Stimulated activated CD8-positive, alpha-beta memory T cell treated with anti-CD3 and anti-CD28 coated beads, Interleukin-7, amount 100 ng/mL, for 48 hours (primary cell): ENCODE data around the gene LTBR.
A peak's percentile ranks its signal among the peaks of the same experiment; 100 is the strongest.

Experiments used
- DNase-seq, 2 donors: peaks; one replicate each; pipeline ENCODE4 v3.0.0-alpha.2; 2020; ENCODE audit warnings: low read depth in 1 of 2; ENCODE audit errors: extremely low read depth in 1 of 2

Gene LTBR

DNA sequence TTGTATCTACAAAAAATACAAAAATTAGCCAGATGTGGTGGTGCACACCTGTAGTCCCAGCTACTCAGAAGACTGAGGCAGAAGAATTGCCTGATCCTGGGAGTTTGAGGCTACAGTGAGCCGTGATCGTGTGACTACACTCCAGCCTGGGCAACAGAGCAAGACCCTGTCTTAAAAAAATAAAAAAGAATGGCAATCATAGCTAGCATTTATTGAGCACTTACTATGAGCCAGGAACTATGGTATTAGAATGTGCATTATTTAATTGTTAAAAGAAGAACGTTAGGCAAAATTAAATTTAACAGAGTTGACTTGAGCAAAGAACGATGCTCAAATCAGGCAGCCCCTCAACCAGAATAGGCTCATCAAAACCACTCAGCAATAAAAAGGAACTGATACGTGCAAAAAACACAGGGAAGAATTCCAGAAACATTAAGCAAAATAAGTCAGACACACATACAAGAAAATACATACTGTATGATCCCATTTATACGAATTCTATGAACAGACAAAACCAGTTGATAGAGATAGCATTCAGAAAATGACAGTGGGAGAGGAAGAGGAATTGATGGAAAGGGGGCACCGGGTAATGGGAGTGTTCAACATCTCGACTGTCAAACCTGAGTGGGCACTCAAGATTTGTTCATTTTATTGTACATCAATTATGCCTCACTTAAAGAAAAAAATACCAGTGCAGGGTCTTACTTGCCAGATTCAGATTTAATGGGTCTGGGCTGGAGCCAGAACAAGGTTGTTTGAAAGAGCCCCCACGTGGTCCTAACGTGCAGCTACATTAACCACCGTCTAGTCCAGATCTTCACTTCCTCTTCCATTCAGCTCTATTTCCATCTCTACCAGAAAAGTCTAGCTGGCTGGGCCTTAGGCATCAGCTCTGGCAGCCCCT lies 16.6 kb upstream of the LTBR start:
- DNase-seq, result no peak

DNA sequence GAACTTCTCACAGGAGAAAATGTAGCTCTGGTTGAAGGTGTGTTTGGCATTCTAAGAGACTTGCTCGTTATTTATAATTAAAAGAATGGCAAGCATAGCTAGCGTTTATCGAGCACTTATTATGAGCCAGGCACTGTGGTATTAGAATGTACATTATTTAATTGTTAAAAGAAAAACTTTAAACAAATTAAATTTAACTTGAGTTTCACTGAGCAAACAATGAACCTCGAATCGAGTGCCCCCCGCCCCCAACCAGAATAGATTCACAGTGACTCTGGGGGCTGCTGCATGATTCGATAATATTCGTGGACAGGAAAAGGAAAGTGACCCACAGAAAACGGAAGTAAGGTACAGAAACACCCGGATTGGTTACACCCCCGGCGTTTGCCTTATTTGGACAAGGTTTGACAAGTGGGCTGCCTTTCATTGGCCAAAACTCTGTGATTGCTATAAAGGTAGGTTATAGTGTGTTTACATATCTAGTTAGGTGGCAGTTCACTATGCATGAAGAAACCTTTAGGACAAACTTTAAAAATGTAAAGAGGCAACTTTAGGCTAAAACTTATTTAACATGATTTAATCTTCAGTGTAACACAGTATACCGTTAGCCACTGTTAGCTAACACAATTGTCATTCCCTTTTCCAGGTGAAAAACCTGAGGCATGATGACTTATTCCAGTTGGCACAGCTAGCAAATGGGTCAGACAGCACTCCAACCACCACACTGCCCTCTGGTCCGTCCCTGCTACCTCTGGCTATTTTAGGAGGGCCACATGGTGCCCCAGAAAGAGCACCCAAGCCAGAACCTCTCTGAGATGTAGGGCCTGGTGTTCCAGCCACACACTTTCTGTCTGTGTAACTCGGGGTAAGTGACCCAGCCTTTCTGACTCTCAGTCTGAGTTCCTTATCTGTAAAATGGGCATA lies 15.7 kb upstream of the LTBR start:
- DNase-seq, result peak in 1 of 2 donors; percentile 26

DNA sequence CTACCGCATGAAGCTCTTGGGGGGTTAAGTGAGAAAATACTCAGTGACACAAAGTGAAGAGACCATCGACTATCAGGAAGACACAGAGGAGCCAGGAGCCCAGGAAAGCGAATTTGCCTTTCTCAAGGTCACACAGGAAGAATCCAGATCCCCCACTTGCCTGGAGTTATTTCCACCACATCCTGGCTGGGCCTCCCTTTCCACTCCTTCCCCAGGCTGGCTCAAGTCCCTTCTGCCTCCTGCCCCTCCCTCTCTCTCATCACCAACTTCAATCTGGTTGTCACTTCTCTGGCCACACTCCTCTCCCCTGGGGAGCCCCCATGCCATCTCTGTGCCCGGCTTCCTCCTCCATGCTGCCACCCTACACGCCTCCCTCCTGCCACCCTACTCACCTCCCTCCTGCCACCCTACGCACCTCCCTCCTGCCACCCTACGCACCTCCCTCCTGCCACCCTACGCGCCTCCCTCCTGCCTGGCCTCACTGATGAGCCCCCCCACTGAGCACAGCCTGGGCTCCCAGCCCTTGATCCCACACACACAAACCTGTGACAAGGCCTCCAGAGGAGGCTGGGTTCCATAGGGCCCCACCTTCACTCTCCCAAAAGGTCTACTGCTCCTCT lies 14.9 kb upstream of the LTBR start:
- DNase-seq, result no peak

DNA sequence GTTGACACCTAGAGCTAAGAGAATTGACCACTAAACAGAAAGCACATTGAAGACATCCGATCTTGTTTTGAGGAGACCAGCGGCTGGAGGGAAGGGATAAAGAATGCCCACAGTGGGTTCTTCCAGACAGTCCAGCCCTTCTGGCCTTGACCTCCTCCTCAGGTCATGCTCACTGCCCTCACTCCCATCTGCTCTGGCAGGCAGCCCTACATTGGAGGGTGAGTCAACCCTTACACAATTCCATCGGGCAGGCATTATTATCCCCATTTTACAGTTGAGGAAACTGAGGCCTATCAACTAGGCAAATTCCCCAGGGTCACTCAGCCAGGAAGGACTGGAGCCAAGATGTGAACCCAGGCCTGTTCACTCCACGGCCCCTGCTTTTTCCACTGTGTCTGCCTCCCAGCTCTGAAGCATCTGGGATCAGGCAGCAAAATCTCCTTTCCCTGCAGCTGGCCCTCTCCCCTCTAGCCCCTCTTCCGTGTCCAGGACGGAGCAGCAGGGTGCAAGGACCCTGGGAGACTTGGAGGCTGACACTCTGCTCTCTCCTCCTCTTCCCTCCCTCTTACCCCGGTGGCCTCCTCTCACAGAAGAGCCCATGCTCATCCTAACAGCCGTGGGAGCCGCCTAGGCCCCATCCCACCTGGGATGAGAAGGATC lies 13.9 kb upstream of the LTBR start:
- DNase-seq, result no peak

DNA sequence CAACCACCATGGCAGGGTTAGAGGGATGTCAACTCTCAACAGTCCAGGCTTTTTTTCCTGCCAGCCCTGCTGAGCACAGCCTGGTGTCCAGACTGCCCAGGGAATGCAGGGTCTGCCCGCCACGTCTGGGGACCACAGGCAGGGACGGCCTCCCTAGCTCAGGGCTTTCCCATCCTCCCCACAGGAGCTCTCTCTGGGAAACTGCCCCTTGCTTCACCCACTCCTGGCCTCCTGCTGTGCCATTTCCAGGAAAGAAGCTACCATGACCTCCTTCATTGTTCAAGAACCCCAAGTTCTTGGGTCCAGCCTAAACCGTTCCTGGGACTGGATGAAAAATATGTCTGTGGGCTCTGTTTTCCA lies 13.4 kb upstream of the LTBR start:
- DNase-seq, result no peak

DNA sequence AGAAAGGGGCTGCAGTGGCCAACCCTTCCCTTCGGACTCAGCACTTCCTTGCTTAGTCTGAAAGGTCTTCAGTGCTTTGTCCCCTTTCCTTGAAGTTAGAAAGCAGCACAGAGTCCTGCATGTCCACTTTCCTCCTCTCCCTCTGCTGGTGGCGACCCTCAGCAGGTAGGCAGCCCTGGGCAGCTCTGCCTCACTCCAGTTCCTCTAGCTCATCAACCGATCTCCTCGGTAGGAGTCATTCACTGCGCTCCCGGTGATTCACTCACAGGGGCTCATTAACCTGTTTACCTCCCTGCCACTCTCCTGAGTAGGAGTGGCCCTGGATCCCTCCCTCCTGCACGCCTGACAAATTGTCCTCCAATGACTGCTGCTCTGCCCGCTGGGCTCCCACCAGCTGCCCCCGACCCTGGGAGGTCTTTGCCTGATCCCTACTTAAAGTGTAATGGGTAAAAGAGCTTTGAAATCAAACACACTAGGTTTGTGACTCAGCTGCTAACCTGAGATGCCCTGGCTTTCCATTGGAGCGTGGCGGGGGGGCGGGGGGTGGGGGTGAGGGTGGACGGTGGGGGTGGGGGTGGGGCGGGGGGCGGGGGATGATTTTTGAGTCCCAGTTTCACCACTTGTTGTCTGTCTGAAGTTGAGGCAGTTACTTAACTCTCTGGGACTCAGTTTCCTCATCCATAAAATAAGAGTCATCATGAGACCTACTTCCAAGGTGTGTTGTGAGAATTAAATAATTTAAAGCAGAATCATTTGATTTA lies 12.8 kb upstream of the LTBR start:
- no peak for DNase-seq

DNA sequence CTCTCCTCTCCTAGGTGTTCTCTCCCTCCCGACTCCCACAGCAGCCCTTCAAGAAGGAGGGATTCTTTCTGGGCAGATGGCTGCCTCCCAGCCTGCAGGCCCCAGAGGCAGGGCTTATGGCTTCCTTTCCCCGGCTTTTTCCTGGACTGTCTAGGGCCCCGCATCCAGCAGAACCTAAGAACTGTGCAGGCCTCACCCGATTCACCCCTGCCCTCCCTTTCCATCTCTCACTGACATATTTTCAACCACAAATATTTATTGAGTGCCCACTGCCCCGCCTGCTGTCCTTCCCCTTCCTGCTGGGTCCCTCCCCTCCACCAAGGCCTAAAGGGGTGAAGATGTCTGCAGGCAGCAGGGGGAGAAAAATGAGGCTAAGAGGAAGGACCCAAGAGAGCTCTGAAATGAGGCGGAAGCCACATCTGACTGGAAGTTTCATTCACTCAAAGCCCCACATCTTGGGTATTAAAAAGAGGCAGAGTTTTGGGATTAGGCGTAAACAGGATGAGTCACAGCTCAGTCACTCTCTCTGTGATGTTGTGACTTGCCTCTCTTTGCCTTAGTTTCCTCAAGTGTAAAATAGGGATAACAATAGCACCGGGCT lies 11.5 kb upstream of the LTBR start:
- DNase-seq, result no peak

DNA sequence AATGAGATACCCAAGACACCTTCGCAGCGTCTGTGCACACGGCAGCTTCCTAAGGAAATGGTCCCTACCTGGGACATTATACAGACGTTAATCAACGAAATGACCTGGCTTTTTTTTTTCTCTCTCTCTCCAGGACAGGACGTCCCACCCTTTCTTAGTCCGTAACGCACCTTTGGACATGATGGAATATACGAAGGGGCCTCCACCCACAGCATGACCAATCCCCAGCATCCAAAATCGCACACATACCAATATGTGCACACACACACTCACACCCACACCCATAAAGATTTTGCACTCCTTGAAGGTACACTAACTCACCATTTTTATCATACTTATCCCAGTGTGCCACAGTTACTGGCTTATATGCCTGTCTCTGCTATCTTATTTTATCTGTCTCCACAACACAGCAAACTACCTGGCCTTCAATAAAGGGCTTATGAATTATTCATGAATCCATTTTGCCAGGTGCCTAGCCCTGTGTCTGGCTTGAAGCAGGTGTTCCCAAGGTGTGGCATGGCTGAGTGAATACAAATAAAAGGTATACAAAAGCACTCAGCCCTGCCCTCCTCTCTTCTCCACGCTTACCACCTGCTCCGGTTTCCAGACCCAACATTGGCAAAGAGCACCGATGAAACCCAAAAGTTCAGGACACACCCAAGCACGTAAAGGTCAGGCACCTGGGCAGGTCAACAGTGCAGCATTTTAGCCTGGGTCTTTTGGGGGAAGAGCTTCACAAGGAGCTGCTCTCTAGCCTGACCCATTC lies 10.8 kb upstream of the LTBR start:
- DNase-seq, result no peak

DNA sequence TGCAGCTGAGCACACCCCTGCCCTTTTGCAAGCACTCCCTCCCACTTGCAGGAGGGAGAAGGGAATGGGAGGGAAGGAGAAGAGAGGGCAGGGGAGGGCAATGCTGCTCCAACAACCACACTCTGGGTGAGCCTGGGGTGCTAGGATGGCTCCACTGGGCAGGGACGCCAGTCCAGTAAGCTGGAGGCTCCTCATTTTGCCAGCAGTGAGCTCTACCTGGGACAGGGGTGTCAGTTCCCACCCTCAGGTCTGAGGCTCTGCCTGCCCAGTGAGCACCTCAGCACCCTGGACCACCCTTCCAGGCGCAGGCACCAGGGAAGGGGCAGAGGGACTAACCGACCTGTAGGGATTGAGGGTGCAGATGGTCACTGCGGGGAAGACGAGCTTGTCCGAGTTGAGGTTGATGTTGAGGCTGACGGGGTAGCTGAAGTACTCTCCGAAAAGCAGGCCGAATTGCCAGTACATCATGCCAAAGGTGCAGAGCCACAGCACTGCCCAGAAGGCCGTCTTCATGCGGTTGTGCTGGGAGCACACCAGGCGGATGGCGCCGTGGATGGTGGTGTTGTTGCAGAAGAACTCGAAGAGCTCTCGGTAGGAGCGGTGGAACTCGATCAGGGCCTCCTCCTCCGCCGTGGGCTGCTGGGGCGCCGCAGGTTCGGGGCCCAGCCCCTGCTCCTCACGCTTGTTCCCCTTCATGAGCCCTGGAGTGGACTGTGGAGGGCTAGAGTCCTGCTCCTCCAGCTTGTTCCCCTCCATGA lies 9.8 kb upstream of the LTBR start:
- DNase-seq, result no peak

DNA sequence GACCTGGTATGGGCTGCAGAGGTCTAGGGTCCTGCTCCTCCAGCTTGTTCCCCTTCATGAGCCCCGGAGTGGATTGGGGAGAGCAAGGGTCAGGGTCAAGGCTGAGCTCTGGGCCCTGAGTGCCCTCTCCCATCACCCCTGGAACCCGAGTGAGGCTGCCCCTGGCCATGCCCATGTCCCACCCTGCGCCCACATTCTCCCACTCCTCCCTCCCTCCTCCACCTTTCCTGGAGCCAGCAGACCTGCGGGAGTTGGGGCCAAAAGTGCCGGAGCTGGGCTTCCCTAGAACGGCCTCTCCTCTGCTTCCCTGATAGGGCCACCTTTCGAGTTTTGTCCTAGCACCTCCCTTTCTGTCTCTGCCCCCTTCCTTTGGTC lies 9.2 kb upstream of the LTBR start:
- DNase-seq, result no peak

DNA sequence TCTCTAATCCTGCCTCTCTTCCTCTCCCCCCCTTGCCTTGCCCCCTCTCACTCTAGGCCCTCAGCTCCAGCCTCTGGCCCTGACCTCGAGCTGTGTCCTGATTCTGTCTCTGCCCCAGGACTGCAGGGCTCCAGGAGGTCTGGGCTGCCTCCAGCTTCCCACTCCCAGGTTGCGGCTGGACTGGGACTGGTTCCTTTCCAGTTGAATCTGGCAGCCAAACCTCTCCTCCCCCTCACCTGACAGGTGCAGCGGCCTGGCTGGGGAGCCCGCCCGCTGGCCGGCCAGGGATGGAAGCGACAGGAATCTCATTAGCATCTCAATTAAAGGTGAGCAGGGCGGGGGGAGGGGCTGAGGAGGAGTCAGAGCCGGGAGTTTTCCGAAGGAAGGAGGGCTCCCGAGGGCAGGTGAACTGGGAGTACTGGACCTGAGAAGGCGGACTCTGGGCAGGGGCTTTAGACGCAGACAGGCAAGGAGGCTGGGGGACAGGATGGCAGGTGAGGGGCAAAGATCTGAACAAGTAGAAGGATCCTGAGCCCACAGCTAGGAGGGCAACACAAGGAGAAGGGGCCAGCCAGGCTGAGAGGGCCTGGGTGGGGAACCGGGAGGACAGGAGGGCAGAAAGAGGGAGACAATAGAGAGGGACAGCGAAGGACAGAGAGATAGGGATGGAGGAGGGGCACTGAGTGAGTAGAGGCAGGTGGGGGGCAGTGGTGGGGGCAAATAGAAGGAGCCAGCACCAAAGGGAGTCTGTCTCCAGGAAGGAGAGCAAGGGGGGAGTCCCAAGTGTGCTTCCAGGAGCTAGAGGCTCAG lies 8.5 kb upstream of the LTBR start, which contains the start of gene SCNN1A:
TSS of gene SCNN1A (minus strand) at position 295 of the 810 bp plus-strand sequence. CDS start 780 bp downstream, outside the sequence.
- DNase-seq, result no peak

DNA sequence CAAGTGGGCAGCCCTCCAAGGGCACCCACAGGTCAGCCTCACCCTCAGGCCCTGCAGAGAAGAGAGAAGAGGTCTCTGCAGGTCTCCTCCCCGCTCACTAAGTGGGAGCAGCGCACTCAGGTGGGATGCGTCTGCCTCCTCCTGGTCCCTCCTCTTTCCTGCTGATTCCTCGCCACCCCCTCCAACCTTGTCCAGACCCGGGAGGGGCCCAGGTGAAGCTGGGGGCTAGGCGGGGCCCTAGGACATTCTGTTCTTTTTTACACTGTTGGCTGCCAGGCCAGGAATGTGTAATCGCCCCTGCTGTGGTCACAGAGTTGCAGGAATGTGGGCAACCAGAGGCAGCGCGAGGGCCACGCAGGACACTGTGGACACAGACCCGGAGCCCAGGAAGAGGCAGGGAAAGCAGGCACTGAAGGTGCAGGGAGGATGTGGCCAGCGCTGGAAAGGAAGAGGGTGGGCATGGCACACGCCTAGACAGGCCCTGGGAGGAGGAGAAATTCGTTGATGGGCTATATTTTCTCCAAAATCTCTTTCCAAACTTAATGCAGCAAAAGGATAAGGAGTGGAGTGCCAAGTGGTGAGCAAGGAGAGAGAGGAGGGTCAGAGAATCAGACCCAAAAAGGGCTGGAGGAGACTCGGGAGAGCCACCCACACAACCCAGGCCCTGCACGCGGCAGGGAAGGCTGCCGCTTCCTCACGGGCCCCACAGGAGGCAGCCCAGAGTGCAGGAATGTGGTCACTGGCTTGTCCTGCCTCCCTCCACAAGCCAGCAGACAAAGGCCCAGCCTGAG lies 7.7 kb upstream of the LTBR start:
- no peak for DNase-seq

DNA sequence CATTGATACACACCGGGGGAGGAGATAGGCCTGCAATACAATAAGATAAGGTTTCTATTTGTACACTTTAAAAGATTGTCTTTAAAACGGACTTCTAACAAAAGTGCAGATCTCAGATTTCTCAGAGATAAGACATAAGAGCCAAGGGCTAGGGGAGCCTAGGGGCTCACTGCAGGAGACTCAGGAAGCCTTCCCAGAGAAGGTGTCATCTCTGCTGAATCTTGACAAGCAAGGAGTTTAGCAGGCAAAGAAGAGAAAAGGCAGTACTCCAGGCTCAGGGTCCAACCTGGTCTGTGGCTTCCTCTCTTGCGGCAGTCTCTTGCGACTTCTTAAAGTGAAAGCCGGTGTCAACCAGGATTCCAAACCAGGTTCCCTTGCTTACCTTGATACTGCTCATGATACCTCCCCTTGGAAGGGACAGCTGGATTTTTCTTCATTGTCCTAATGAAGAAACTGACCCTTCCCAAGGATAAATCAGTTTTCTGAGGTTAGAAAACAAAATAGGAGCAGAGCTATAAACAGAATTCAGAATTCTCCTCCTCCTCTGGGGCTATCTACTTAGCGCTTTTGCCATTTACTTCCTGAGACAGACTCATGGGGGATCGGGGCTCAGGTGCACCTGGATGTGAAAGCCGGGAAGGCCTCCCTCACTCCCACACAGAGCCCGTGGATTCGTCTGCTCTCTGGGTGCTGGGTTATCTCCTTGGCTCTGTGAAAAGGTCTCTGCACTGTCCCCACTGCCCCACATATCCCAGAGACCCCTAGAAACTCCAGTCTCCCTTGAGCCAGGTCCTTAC lies 6.9 kb upstream of the LTBR start:
- DNase-seq, result no peak

DNA sequence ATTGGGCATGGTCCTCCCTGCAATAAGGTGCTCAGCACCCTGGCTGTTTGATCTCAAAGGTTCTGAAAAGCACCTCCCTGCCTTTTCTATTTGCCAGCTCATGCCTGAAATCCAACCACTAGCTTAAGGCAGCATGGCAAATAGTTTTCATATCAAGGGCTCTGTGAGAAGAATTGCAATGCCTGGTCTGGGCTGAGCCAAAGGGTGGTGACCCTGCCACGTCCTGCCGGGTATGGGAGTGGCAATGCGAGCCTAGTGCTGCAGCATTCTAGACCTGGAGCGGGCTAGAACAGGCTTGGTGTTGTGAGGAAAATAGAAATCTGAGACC lies 6.3 kb upstream of the LTBR start:
- DNase-seq, result no peak

DNA sequence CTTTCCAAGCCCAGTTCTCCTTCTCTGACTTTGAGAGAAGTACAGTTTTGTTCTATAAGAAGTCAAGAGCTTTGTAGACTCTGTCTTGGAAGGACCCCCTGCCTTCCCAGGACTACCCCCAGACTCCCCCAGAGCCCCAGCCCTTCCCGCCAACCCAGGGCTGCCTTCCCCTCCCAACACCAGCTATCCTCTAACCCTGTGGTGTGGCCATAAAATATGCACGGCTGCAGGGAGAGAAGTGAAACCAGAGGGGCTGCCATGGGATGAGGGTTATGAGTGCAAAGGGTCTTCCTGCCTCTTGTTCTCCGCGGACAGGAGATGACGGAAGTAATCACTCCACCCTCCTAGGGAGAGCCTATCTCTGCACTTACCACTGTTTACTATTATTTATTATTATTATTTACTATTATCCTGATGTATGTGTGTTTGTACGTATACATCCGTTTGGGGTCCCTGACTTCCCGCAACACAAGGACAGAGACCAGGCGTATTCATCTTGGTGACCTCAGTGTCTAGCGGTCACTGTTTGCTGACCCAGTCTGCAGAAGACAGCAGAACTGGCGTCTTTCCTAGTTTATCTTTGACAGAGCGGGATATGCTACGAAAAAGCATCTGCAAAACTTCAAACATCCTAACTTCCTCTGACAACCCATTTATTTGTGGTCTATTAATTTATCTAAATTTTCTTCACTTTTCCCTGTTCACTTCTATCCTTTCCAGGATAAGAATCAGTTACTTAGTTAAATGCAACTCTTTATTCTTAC lies 5.1 kb upstream of the LTBR start:
- DNase-seq, result no peak
